ENCODE measurements around the gene USP7. TPM values are rescaled to one million over a fixed set of nuclear protein-coding genes. Genes with fewer than 3 reads are reported as not detected.
"Not testable (repeated sequence)": the region's sequence is repeated elsewhere in the genome, so short reads cannot be mapped to it uniquely, and the experiment has no call there.

USP7 gene
- total and polyA plus RNA-seq, 3 donors from 2014 or later, result 159 to 173 (median 172) TPM

DNA sequence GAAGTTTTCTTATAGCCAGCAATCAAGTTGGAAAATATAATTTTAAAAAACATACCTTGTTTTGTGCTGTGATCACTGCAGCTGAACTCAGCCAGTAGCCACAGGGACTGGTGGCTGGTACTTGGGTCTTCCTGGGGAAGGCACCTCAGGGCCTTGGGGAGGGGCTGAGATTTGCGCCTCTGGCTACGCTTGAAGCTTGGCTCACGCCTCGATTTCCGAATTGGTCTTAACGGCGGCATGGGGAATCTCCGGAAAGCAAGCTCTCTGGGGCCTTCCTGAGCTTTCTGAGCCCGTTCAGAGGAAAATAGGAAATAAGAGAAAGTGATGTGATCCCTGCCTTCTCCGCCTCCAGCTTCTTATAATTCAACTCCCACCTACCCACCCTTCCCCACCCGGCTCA is 11.3 kb upstream of the USP7 start:
- H3K4me3 ChIP-seq, result no peak overlapping the region
- no peaks in the 10 kb centered on the region for H3K27me3 ChIP-seq
- no peaks in the 10 kb centered on the region for H3K9me3 ChIP-seq
- no peak for TF ChIP-seq POLR2A (IDR thresholded peaks at IDR 0.05)
- TF ChIP-seq, protein P1, sequence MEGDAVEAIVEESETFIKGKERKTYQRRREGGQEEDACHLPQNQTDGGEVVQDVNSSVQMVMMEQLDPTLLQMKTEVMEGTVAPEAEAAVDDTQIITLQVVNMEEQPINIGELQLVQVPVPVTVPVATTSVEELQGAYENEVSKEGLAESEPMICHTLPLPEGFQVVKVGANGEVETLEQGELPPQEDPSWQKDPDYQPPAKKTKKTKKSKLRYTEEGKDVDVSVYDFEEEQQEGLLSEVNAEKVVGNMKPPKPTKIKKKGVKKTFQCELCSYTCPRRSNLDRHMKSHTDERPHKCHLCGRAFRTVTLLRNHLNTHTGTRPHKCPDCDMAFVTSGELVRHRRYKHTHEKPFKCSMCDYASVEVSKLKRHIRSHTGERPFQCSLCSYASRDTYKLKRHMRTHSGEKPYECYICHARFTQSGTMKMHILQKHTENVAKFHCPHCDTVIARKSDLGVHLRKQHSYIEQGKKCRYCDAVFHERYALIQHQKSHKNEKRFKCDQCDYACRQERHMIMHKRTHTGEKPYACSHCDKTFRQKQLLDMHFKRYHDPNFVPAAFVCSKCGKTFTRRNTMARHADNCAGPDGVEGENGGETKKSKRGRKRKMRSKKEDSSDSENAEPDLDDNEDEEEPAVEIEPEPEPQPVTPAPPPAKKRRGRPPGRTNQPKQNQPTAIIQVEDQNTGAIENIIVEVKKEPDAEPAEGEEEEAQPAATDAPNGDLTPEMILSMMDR (IDR thresholded peaks at IDR 0.05), result no peak
- no peaks in the 10 kb centered on the region for H3K4me1 ChIP-seq
- no peak for DNase-seq
- no peak overlapping the region for H3K27ac ChIP-seq
- WGBS, 2 donors, result 73 to 83% methylated on average over 11 of the region's 11 CpGs
- intact Hi-C loops (cut with DNase I; ENCODE audit: low total_unique reads), result no loop called here
- H3K36me3 ChIP-seq (ENCODE audit: low read depth, missing control alignments), result no peaks in the 10 kb centered on the region

DNA sequence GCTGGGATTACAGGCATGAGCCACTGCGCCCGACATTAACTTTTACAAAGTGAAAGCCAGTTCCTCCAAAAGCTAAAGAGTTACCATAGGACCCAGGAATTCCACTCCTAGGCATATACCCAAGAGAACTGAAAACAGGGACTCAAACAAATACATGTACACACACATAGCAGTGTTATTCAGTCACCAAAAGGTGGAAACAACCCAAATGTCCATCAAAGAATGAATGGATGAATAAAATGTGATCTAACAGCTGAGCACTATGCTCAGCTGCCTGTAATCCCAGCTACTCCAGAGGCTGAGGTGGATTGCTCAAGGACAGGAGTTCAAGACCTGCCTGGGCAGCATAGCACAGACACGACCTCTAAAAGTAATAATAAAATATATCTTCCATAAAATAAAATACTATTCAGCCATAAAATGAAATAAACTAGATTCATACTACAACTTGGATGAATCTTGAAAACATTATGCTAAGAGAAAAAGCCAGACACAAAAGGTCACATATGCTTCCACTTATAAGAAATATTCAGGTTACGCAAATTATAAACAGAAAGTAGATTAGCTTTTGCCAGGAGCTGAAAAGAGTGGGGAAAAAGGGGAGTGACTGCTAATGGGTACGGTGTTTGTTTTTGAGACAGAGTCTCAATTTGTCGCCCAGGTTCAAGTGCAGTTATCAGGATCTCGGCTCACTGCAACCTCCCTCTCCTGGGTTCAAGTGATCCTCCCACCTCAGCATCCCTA is 9.3 kb upstream of the USP7 start:
- no peaks in the 10 kb centered on the region for H3K27me3 ChIP-seq
- TF ChIP-seq, protein P1 (IDR thresholded peaks at IDR 0.05), result no peak
- TF ChIP-seq POLR2A (IDR thresholded peaks at IDR 0.05), result no peak
- no peak overlapping the region for H3K27ac ChIP-seq
- H3K4me1 ChIP-seq, result no peaks in the 10 kb centered on the region
- intact Hi-C loops (cut with DNase I; ENCODE audit: low total_unique reads), result no loop called here
- no peak for DNase-seq
- no peaks in the 10 kb centered on the region for H3K9me3 ChIP-seq
- no peak overlapping the region for H3K4me3 ChIP-seq
- no peaks in the 10 kb centered on the region for H3K36me3 ChIP-seq (ENCODE audit: low read depth, missing control alignments)
- WGBS, 2 donors, result 66 to 73% methylated on average over 7 of the region's 7 CpGs

DNA sequence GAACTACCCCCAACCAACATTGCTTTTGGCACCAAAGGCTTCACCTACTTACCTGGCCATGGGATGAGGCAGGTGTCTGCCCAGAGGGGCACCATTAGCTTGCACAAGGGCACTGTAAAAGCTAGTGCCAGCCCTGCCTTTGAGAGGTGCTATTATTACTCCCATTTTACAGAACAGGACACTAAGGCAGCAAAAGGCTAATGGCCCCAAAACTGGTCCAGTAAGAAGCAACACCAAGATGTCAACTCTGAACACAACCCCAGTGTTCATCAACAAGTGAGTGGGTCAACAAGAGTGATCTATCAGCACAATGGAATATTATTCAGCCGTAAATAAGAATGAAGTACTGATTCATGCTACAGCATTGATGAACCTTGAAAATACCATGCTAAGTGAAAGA is 7.7 kb upstream of the USP7 start:
- Histone ChIP-seq H3K9me3 (no peaks in the 10 kb centered on the region), H3K27ac (no peak overlapping the region), H3K27me3 (no peaks in the 10 kb centered on the region), H3K36me3 (ENCODE audit: low read depth, missing control alignments) (no peaks in the 10 kb centered on the region), H3K4me3 (no peak overlapping the region), H3K4me1 (no peaks in the 10 kb centered on the region)
- intact Hi-C loops (cut with DNase I; ENCODE audit: low total_unique reads), result no loop called here
- WGBS, 2 donors, result 97 to 100% methylated on average over 1 of the region's 1 CpG
- no peak for DNase-seq
- no peak for TF ChIP-seq POLR2A (IDR thresholded peaks at IDR 0.05)
- TF ChIP-seq, protein P1 (IDR thresholded peaks at IDR 0.05), result no peak

DNA sequence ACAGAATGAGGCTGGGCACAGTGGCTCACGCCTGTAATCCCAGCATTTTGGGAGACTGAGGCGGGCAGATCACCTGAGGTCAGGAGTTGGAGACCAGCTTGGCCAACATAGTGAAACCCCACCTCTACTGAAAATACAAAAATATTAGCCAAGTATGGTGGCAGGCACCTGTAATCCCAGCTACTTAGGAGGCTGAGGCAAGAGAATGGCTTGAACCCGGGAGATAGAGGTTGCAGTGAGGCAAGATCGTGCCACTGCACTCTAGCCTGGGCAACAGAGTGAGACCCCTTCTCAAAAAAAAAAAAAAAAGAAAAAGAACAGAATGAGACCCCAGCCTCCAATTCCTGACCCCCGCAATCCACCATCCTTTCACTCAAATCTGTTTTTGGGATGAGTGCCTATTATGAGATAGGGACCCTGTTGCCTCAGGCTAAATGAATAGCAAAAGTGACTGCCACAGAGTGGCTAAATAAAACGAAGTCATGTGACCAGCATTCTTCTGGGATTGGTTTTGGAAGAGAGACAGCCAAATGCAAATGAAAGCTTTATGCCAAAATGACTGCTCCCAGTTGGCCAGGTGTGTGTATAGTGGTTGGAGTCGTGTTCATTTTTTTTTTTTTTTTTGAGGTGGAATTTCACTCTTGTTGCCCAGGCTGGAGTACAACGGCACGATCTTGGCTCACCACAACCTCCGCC is 5.6 kb upstream of the USP7 start:
- intact Hi-C loops (cut with DNase I; ENCODE audit: low total_unique reads); DNase-seq; H3K4me1 ChIP-seq; H3K27me3 ChIP-seq; H3K4me3 ChIP-seq; H3K36me3 ChIP-seq (ENCODE audit: low read depth, missing control alignments); H3K9me3 ChIP-seq; H3K27ac ChIP-seq: not testable (repeated sequence)
- WGBS, 2 donors, result 85 to 92% methylated on average over 10 of the region's 10 CpGs

DNA sequence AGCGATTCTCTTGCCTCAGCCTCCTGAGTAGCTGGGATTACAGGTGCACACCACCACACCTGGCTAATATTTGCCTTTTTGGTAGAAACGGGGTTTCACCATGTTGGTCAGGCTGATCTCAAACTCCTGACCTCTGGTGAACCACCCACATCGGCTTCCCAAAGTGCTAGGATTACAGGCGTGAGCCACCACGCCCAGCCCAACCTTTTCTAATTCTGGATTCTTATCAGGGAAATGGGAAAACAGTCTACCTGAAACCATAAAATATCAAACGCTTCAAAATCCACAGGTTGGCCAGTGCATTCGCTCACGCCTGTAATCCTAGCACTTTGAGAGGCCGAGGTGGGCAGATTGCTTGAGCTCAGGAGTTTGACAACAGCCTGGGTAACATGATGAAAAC is 4.3 kb upstream of the USP7 start:
- H3K27ac ChIP-seq; H3K4me3 ChIP-seq; DNase-seq; H3K27me3 ChIP-seq; H3K36me3 ChIP-seq (ENCODE audit: low read depth, missing control alignments); intact Hi-C loops (cut with DNase I; ENCODE audit: low total_unique reads); H3K9me3 ChIP-seq; H3K4me1 ChIP-seq: not testable (repeated sequence)
- 91 to 93% methylated on average over 9 of the region's 9 CpGs for WGBS, 2 donors

Measured in testis (tissue), 3 donors.